Parathyroid adenoma (tissue), 2 donors: ENCODE results near the gene CSF1R.

Experiments
- H2AFZ ChIP-seq: fragments of 300-600 bp; sonication (generic); one replicate; pipeline ENCODE4 v1.7.0; 2017; ENCODE audit warnings: antibody characterized with exemption, mild to moderate bottlenecking
- H3K27ac ChIP-seq: fragments of 300-600 bp; sonication (generic); one replicate; pipeline ENCODE4 v1.7.0; 2017
- H3K27me3 ChIP-seq: fragments of 300-600 bp; sonication (generic); one replicate; pipeline ENCODE4 v1.7.0; 2017; ENCODE audit warnings: low read length; ENCODE audit not compliant: control insufficient read depth, insufficient read depth
- H3K36me3 ChIP-seq: fragments of 300-600 bp; sonication (generic); one replicate; pipeline ENCODE4 v1.7.0; 2017; ENCODE audit warnings: low read length; ENCODE audit not compliant: control insufficient read depth, insufficient read depth
- H3K4me1 ChIP-seq: fragments of 300-600 bp; sonication (generic); one replicate; pipeline ENCODE4 v1.7.0; 2017; ENCODE audit warnings: control low read depth
- H3K4me2 ChIP-seq: fragments of 300-600 bp; sonication (generic); one replicate; pipeline ENCODE4 v1.7.0; 2017; ENCODE audit warnings: low read length
- H3K4me3 ChIP-seq: fragments of 300-600 bp; sonication (generic); one replicate; pipeline ENCODE4 v1.7.0; 2017; ENCODE audit warnings: low read depth, low read length
- H3K79me2 ChIP-seq: fragments of 300-600 bp; sonication (generic); one replicate; pipeline ENCODE4 v1.7.0; 2017; ENCODE audit warnings: control low read depth
- H3K9ac ChIP-seq: fragments of 300-600 bp; sonication (generic); one replicate; pipeline ENCODE4 v1.7.0; 2017; ENCODE audit warnings: mild to moderate bottlenecking
- H3K9me3 ChIP-seq: fragments of 300-600 bp; sonication (generic); one replicate; pipeline ENCODE4 v1.7.0; 2017; ENCODE audit warnings: low read length; ENCODE audit not compliant: control insufficient read depth
- TF ChIP-seq, protein P1 (sequence below): fragments of 300-600 bp; sonication (generic); IDR thresholded peaks from one replicate; pipeline ENCODE4 v1.7.0; 2017; ENCODE audit warnings: antibody characterized with exemption, mild to moderate bottlenecking
- donor health status: primary hyperparathyroidism.

CSF1R gene

DNA sequence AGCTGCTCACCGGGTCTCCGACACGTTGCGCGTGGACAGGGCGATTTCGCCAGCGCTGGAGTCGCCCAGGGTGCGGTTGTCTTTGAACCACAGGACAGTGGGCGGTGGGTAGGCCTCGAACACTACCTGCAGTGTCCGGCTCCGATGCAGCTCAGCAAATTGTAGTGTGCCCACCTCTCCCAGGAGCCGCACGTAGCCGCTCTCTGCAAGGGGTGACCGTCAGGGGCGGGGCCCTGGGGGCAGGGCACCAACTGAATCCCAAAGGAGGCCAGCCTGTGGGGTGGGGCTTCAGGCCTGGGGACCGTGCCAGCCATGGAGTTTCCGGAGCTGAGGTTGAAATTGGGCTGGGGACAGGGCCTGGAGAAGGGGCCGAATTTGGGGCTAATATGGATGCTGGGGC is 46.4 kb upstream of the CSF1R start:
- Histone ChIP-seq H3K9ac (no peak overlapping the region), H2AFZ (no peak overlapping the region), H3K4me1 (peaks cover 5% of the 10 kb centered on the region), H3K79me2 (no peaks in the 10 kb centered on the region), H3K4me2 (no peak overlapping the region), H3K4me3 (no peak overlapping the region), H3K27ac (no peak overlapping the region), H3K27me3 (no peaks in the 10 kb centered on the region), H3K9me3 (no peaks in the 10 kb centered on the region), H3K36me3 (no peaks in the 10 kb centered on the region)
- TF ChIP-seq, protein P1, sequence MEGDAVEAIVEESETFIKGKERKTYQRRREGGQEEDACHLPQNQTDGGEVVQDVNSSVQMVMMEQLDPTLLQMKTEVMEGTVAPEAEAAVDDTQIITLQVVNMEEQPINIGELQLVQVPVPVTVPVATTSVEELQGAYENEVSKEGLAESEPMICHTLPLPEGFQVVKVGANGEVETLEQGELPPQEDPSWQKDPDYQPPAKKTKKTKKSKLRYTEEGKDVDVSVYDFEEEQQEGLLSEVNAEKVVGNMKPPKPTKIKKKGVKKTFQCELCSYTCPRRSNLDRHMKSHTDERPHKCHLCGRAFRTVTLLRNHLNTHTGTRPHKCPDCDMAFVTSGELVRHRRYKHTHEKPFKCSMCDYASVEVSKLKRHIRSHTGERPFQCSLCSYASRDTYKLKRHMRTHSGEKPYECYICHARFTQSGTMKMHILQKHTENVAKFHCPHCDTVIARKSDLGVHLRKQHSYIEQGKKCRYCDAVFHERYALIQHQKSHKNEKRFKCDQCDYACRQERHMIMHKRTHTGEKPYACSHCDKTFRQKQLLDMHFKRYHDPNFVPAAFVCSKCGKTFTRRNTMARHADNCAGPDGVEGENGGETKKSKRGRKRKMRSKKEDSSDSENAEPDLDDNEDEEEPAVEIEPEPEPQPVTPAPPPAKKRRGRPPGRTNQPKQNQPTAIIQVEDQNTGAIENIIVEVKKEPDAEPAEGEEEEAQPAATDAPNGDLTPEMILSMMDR = no peak

DNA sequence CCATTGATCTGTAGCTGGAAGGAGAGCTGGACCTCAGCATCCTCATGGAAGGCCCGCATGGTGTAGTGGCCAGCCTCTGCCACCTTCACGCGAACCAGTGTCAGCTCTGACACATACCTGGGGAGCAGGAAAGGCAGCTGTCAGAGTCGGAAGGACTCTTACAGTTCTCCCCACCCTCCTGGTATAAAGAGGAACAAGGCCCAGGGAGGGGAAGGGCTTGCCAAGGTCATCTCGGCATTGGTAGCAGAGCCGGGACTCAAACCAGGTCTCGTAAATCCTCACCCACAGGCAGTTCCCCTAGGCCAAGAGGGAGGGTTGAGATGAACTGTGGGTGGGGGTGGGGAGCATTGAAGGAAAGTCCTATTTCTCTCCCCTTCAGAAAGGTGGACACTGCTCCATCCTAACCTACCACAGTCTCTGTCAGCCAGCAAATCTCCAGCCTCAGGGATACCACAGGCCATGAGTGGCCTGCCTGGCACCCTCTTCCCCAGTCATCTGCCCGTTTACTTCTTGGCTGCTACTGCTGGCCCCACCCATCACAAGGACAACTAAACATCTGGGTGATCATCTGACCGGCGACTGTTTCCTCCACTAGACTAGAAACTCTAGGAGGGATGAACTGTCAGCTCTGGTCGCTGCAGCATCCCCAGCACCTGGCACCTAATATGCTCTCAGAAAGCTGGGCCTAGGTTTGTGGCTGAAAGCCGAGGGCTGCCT is 45.8 kb upstream of the CSF1R start:
- no peak overlapping the region for H3K9ac ChIP-seq
- H3K4me1 ChIP-seq = peaks cover 5% of the 10 kb centered on the region
- no peak overlapping the region for H2AFZ ChIP-seq
- no peaks in the 10 kb centered on the region for H3K36me3 ChIP-seq
- TF ChIP-seq, protein P1 = no peak
- no peaks in the 10 kb centered on the region for H3K79me2 ChIP-seq
- no peak overlapping the region for H3K4me3 ChIP-seq
- H3K4me2 ChIP-seq = no peak overlapping the region
- H3K9me3 ChIP-seq = no peaks in the 10 kb centered on the region
- H3K27ac ChIP-seq = no peak overlapping the region
- H3K27me3 ChIP-seq = no peaks in the 10 kb centered on the region

DNA sequence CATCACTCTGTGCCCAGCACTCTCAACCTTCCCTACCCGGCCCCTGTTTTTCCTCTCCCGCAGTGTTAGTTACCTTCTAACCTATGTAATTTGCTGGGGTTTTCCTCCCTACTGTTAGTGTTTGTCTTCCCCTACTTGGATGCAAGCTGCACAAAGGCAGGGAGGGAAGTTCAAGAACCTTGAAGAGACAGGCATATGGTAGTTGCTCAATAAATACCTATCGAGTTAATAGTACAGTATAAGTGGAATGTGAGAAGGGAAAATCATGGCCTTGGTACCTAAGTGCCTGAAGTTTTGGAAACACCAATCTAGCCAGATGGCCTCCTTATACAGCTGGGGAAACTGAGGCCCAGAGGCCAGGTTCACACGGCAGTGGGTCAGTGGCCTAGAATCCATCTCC is 45.1 kb upstream of the CSF1R start:
- Histone ChIP-seq H3K4me1 (peaks cover 5% of the 10 kb centered on the region), H3K9me3 (no peaks in the 10 kb centered on the region), H3K4me3 (no peak overlapping the region), H3K36me3 (no peaks in the 10 kb centered on the region), H3K9ac (no peak overlapping the region), H3K27me3 (no peaks in the 10 kb centered on the region), H3K4me2 (no peak overlapping the region), H2AFZ (no peak overlapping the region), H3K79me2 (no peaks in the 10 kb centered on the region), H3K27ac (no peak overlapping the region)
- TF ChIP-seq, protein P1 = no peak

- H3K27ac ChIP-seq = no peak overlapping the region
- no peaks in the 10 kb centered on the region for H3K79me2 ChIP-seq
- no peak overlapping the region for H3K9ac ChIP-seq
- peaks cover 5% of the 10 kb centered on the region for H3K4me1 ChIP-seq
- no peak overlapping the region for H2AFZ ChIP-seq
- no peaks in the 10 kb centered on the region for H3K36me3 ChIP-seq
- no peaks in the 10 kb centered on the region for H3K27me3 ChIP-seq
- no peaks in the 10 kb centered on the region for H3K9me3 ChIP-seq
- no peak overlapping the region for H3K4me3 ChIP-seq
- H3K4me2 ChIP-seq = no peak overlapping the region
- TF ChIP-seq, protein P1 = no peak
Measured at GRCh38 chr5:150130493-150130922, 44.2 kb upstream of the CSF1R start.
